ENCODE results near the gene ANKRD39. TPM values are rescaled to one million over a fixed set of nuclear protein-coding genes. Genes with fewer than 3 reads are reported as not detected.

Gene ANKRD39
- total and polyA plus RNA-seq, 9 of the 15 experiments (the other 6 are each of a cell fraction or from before 2014, with no cell fraction given): 8.2 to 33.1 (median 23.8) TPM

DNA sequence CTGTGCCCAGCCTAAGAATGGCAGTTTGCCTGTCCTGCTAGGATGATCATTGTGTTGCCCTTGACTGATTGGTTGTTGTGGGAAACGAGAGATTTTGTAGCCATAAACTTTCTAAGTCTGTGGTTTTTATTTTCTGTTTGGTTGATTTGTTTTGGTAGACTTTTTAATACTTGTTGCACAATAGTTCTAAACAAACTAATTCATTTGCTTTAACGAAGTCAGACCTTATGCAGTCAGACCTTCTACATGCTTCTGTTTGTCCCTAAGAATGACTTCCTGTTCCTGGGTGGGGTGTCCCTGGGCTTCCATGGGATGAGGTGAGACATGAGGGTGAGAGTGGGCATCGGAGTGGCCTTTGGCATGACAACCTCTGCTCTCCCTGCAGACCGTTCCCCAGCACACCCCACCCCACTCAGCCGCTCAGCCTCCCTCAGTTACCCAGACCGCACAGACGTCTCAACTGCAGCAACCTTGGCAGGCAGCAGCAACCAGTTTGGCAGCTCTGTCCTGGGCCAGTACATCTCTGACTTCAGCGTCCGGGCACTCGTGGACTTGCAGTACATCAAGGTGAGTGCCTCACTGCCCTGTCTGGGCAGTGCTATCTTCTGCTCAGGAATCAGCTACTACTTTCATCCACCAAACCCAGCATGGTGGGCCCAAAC lies 49.5 kb downstream of the ANKRD39 start (continued):
- TF ChIP-seq ZBTB11 (CRISPR knock-in tag; IDR thresholded peaks at IDR 0.05) (no peak), MAFG (tag; conservative IDR thresholded peaks at IDR 0.05) (no peak), ZNF583 (CRISPR knock-in tag; IDR thresholded peaks at IDR 0.05) (no peak), EGR1 (conservative IDR thresholded peaks at IDR 0.05) (no peak), ARID4B (CRISPR knock-in tag; IDR thresholded peaks at IDR 0.05) (no peak), SMAD3 (CRISPR knock-in tag; conservative IDR thresholded peaks at IDR 0.05) (no peak), BRD9 (IDR thresholded peaks at IDR 0.05; ENCODE audit: low read depth, partially characterized antibody) (no peak), NCOA1 (IDR thresholded peaks at IDR 0.05; ENCODE audit: low read depth) (no peak), CEBPB (tag; IDR thresholded peaks at IDR 0.05) (peak; percentile 70), TAF15 (IDR thresholded peaks at IDR 0.05; ENCODE audit: low read depth, low read length) (no peak)

Measured in K562 (cell line).